Ectodermal cell (in vitro differentiated cells): Measurements from ENCODE around the gene COL5A1. TPM values are rescaled to one million over a fixed set of nuclear protein-coding genes. Genes with fewer than 3 reads are reported as not detected.

ENCODE experiments used
- H3K27ac ChIP-seq: 2 replicates; pipeline ENCODE4 v1.7.0; 2013; ENCODE audit warnings: mild to moderate bottlenecking, low read depth, low read length; ENCODE audit not compliant: insufficient read depth, poor library complexity, severe bottlenecking
- H3K27me3 ChIP-seq: 2 replicates; pipeline ENCODE4 v1.7.0; 2013; ENCODE audit warnings: mild to moderate bottlenecking, low read length; ENCODE audit not compliant: insufficient read depth, control insufficient read depth, poor library complexity, severe bottlenecking
- H3K36me3 ChIP-seq: one replicate; pipeline ENCODE4 v1.7.0; 2013; ENCODE audit warnings: low read length; ENCODE audit not compliant: control insufficient read depth, insufficient read depth
- H3K4me1 ChIP-seq: one replicate; pipeline ENCODE4 v1.7.0; 2013; ENCODE audit warnings: low read length; ENCODE audit not compliant: control insufficient read depth, insufficient read depth
- H3K4me3 ChIP-seq: 2 replicates; pipeline ENCODE4 v1.7.0; 2013; ENCODE audit warnings: low read depth, low read length, control low read depth; ENCODE audit not compliant: insufficient read depth
- H3K9me3 ChIP-seq: 2 replicates; pipeline ENCODE4 v1.7.0; 2013; ENCODE audit warnings: mild to moderate bottlenecking, low read length, moderate library complexity; ENCODE audit not compliant: control insufficient read depth
- WGBS, 2 experiments: methylation state at CpG; one replicate each; pipeline ENCODE4 v1.1.7; 2013; ENCODE audit warnings: missing lambda C conversion rate in 2 of 2; 5-methylcytosine and 5-hydroxymethylcytosine counted together
- polyA plus RNA-seq, 4 experiments: library from polyadenylated mRNA; stranded (reverse); fragments of 50-300 nt; gene quantifications; one replicate each; pipeline ENCODE4 v1.2.3, GENCODE V29; 2013

Gene COL5A1
- 32.1 TPM for polyA plus RNA-seq (2013, experiment 1 of 4)
- 29.5 TPM for polyA plus RNA-seq (2013, experiment 2 of 4)
- 23.5 TPM for polyA plus RNA-seq (2013, experiment 3 of 4)
- polyA plus RNA-seq (2013, experiment 4 of 4): 23.9 TPM

- no peaks in the 10 kb centered on the region for H3K36me3 ChIP-seq
- H3K27me3 ChIP-seq: peaks cover 19% of the 10 kb centered on the region
- H3K9me3 ChIP-seq: no peaks in the 10 kb centered on the region
- H3K4me1 ChIP-seq: peaks cover 36% of the 10 kb centered on the region
- 1% methylated on average over 72 of the region's 72 CpGs for WGBS, 2 experiments
- H3K4me3 ChIP-seq: peak within 1 kb of the TSS; percentile 65
- peak within 1 kb of the TSS; percentile 11 for H3K27ac ChIP-seq
These were observed at the start of gene COL5A1 for GRCh38 chr9:134641173-134641989. TSS of gene COL5A1 (plus strand) at chr9:134641803. CDS start at chr9:134642188, 385 bp downstream.

DNA sequence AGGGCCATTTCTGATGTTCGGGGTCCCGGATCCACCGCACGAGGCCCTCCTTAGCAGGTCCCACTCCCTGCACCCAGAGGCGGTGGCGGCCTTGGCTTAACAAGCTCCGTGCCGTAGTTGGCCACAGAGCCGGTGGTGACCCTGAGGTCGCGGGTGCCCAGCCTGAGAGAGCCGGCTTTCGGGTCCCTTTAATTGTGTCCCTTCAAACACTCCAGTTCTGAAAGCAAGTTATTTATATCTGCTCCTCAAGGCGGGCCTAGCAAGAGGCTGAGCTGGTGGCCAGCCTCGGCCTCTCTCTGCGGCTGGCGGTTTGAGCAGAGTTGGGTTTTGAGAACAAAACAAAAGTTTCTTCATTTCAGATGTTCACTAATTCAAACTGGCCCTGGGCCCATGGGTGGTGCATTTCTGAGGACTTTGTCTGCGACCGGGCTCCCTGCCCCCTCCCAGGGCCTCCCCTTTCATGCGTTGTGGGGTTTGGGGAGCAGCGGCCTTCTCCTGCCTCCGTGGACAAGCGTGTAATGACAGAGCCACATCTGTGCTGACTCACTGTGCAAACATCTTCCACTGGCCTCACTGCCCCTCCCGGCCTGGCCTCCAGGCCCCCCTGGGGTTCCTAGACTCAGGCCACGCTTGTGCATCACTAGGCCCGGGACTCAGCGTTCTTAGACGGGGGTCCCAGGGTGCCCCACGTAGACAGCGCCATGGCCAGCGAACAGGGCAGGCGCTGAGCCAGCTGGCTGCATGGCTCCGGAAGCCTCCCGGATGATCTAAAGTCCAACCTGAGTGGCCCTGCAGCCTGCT is 49.4 kb upstream of the COL5A1 start:
- Histone ChIP-seq H3K27ac (no peak overlapping the region), H3K4me3 (no peak overlapping the region), H3K27me3 (no peaks in the 10 kb centered on the region), H3K4me1 (peaks cover 21% of the 10 kb centered on the region), H3K9me3 (no peaks in the 10 kb centered on the region), H3K36me3 (no peaks in the 10 kb centered on the region)
- WGBS, 2 experiments: 90% methylated on average over 34 of the region's 34 CpGs

DNA sequence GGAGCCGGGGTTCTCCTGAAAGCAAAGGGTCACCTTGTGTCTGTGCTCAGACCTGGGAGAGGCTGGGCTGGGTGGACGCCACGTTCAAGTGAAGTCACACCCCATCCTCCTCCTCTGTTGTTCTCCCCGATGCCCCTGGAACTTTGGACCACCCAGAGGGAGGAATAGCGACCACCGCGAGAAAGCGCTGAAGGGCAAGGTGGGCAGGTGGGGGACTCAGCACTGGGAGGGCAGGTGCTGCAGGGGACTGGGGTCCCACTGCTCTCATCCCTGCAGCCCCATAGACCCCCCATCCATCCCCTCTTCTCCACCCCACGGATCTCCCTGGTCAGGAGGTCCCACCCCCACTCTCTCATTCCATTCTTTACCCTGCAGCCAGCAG is 48.8 kb upstream of the COL5A1 start:
- Histone ChIP-seq H3K36me3 (no peaks in the 10 kb centered on the region), H3K4me1 (peaks cover 21% of the 10 kb centered on the region), H3K9me3 (no peaks in the 10 kb centered on the region), H3K27ac (no peak overlapping the region), H3K4me3 (no peak overlapping the region), H3K27me3 (no peaks in the 10 kb centered on the region)
- 82 to 84% methylated on average over 9 of the region's 9 CpGs for WGBS, 2 experiments

GRCh38 chr9:134593286-134594077 is 48.1 kb upstream of the COL5A1 start:
- Histone ChIP-seq H3K36me3 (no peaks in the 10 kb centered on the region), H3K9me3 (no peaks in the 10 kb centered on the region), H3K4me1 (peaks cover 21% of the 10 kb centered on the region), H3K27me3 (no peaks in the 10 kb centered on the region), H3K27ac (no peak overlapping the region), H3K4me3 (no peak overlapping the region)
- WGBS, 2 experiments: 90 to 92% methylated on average over 25 of the region's 25 CpGs

GRCh38 chr9:134594078-134594941 is 47.3 kb upstream of the COL5A1 start:
- H3K27me3 ChIP-seq: no peaks in the 10 kb centered on the region
- H3K4me3 ChIP-seq: no peak overlapping the region
- H3K36me3 ChIP-seq: no peaks in the 10 kb centered on the region
- no peaks in the 10 kb centered on the region for H3K9me3 ChIP-seq
- H3K4me1 ChIP-seq: peaks cover 21% of the 10 kb centered on the region
- 93 to 94% methylated on average over 15 of the region's 15 CpGs for WGBS, 2 experiments
- H3K27ac ChIP-seq: no peak overlapping the region

- no peak overlapping the region for H3K4me3 ChIP-seq
- peaks cover 17% of the 10 kb centered on the region for H3K4me1 ChIP-seq
- WGBS, 2 experiments: 93 to 94% methylated on average over 9 of the region's 9 CpGs
These were observed 46.6 kb upstream of the COL5A1 start for GRCh38 chr9:134595014-134595413.

DNA sequence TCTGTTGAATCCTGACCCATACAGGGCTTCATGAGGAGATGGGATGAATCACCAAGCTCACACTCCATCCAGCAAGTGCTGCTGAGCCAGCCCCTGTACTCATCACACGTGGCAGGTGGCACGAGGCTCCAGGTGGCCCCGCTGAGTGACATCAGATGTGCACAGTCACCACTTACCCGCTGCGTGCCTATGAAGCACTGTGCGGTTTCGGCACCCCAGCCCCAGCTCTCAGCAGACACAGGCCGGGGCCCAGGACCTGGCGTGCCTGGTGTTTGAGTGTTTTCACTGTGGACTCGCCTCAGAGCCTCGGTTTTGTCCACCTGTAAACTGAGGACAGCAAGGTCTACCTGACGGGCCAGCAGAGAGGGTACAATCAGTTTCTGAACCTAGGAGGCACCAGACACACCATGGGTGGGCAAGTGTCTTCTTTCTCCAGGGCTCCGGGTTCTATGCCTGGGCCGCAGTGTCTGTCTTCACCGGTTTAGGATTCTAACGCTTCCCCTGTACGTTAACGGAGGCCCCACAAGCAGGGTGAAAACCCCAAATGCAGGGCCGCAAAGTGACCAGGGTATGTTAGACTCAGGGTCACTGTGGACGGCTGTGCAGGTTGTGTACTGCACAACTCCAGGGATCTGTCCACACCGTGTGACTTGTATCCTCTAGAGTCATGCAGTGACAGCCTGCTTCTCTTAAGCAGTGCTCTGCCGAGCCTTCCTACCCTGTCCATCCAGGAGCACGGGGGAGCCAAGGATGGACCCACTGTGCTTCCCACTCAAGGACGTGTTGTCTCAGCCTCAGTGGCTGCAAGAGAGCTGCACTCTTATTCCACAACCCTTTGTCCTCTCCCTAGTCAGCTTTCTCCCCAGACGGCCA is 44.3 kb upstream of the COL5A1 start:
- H3K4me1 ChIP-seq: peaks cover under 1% of the 10 kb centered on the region
- H3K36me3 ChIP-seq: no peaks in the 10 kb centered on the region
- no peaks in the 10 kb centered on the region for H3K27me3 ChIP-seq
- no peak overlapping the region for H3K4me3 ChIP-seq
- no peaks in the 10 kb centered on the region for H3K9me3 ChIP-seq
- no peak overlapping the region for H3K27ac ChIP-seq
- WGBS, 2 experiments: 91 to 92% methylated on average over 25 of the region's 25 CpGs

More at GRCh38 chr9:134595014-134595413, 46.6 kb upstream of the COL5A1 start:
- Histone ChIP-seq H3K36me3 (no peaks in the 10 kb centered on the region), H3K27me3 (no peaks in the 10 kb centered on the region), H3K27ac (no peak overlapping the region), H3K9me3 (no peaks in the 10 kb centered on the region)

GRCh38 chr9:134597957-134598883 is 43.4 kb upstream of the COL5A1 start:
- Histone ChIP-seq H3K4me1 (peaks cover 4% of the 10 kb centered on the region), H3K36me3 (no peaks in the 10 kb centered on the region), H3K27ac (no peak overlapping the region), H3K9me3 (no peaks in the 10 kb centered on the region), H3K27me3 (no peaks in the 10 kb centered on the region), H3K4me3 (no peak overlapping the region)
- WGBS, 2 experiments: 88% methylated on average over 27 of the region's 27 CpGs
